Activated T-cell treated with anti-CD3 and anti-CD28 coated beads, Interleukin-2, amount 50 U/mL, for 72 hours (primary cell): ENCODE measurements around the gene RAB3IL1. TPM values are rescaled to one million over a fixed set of nuclear protein-coding genes. Genes with fewer than 3 reads are reported as not detected.
"Not testable (repeated sequence)": the region's sequence is repeated elsewhere in the genome, so short reads cannot be mapped to it uniquely, and the experiment has no call there.

Source experiments
- ATAC-seq, 2 donors: fragments of 150-1000 bp; cut with Tn5 transposase; replicated peaks in 1 of 2; 2 replicates each; pipeline ENCODE4 v1.10.0; 2021; ENCODE audit warnings: moderate library complexity in 2 of 2, mild to moderate bottlenecking in 1 of 2
- DNase-seq, 2 donors: peaks; one replicate each; pipeline ENCODE4 v3.0.0; 2021 to 2022; ENCODE audit warnings: mixed read lengths in 1 of 2
- H3K27ac Mint-ChIP-seq: one replicate; pipeline ENCODE4 v1.8.0; 2022; ENCODE audit warnings: mild to moderate bottlenecking, moderate library complexity, mixed read lengths
- H3K27me3 Mint-ChIP-seq: one replicate; pipeline ENCODE4 v1.8.0; 2022; ENCODE audit warnings: low read depth, mixed read lengths
- H3K36me3 Mint-ChIP-seq, 2 donors: one replicate each; pipeline ENCODE4 v1.8.0; 2022; ENCODE audit warnings: mixed read lengths in 2 of 2, mild to moderate bottlenecking in 1 of 2; ENCODE audit not compliant: insufficient read depth in 2 of 2
- H3K4me1 Mint-ChIP-seq: one replicate; pipeline ENCODE4 v1.8.0; 2022; ENCODE audit warnings: low read depth, mixed read lengths
- H3K4me3 Mint-ChIP-seq, 2 donors: one replicate each; pipeline ENCODE4 v1.8.0; 2022; ENCODE audit warnings: mild to moderate bottlenecking in 2 of 2, mixed read lengths in 2 of 2, moderate library complexity in 2 of 2
- H3K9me3 Mint-ChIP-seq, 2 donors: one replicate each; pipeline ENCODE4 v1.8.0; 2022; ENCODE audit warnings: mixed read lengths in 2 of 2
- total RNA-seq, 2 donors: library from RNA; stranded (reverse); gene quantifications; one replicate each; pipeline ENCODE4 v1.2.3, GENCODE V29; 2022

The RAB3IL1 gene
- total RNA-seq, 2 donors from 2014 or later = 0.34 to 0.49 TPM

DNA sequence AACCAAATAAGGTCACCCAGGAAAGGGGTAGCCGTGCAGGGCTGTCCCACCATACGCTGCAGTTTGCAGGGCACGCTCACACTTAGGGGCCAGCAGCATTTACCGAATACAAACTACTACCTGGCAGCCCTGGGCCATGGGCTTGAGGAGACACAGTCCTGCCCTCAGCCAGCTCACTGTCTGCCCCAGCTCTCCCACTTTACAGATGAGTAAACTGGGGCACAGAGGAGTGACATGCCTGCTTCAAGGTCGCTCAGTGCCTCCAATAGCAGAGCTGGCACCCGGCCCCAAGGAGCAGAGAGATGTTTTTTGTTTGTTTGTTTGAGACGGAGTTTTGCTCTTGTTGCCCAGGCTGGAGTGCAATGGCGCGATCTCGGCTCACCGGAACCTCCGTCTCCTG is 28.8 kb downstream of the RAB3IL1 start:
- Mint-ChIP-seq H3K4me1 (no peaks in the 10 kb centered on the region), H3K27ac (no peak overlapping the region), H3K4me3 (no peak overlapping the region), H3K36me3 (no peaks in the 10 kb centered on the region), H3K27me3 (peaks cover 6% of the 10 kb centered on the region), H3K9me3 (no peaks in the 10 kb centered on the region)
- DNase-seq (no peak), ATAC-seq (no peak)

DNA sequence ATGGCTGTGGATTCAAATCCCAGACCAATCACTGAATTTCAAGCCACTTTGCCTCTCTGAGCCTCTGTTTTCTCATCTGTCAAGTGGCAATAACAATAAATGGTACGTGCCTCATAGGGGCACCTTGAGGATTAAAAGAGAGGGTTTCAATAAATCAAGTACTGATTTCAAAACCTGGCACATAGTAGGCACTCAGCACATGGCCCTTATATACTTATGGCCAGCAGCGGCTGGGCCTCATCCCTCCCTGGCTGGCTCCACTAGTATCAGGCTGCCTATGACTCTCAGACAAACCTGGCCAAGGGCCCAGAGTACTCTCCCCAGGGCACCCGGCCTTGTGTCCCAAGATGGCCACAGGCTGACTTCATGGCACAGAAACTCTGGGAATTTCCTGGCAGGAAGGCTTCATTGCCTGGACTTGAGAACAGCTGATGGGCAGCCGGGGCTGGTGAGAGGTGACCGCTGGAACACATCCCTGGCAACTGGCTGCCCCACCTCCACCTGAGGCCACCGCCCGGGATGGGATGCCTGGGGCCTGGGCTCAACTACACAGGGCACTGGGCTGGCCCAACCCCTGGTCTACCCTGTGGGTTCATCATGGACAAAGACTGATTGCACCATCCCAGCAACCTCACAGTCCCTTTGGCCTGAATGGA is 29.4 kb downstream of the RAB3IL1 start:
- H3K4me3 Mint-ChIP-seq = no peak overlapping the region
- H3K4me1 Mint-ChIP-seq = no peaks in the 10 kb centered on the region
- H3K27me3 Mint-ChIP-seq = peaks cover 6% of the 10 kb centered on the region
- no peak overlapping the region for H3K27ac Mint-ChIP-seq
- no peak for DNase-seq
- ATAC-seq = no peak
- H3K9me3 Mint-ChIP-seq = no peaks in the 10 kb centered on the region
- no peaks in the 10 kb centered on the region for H3K36me3 Mint-ChIP-seq

DNA sequence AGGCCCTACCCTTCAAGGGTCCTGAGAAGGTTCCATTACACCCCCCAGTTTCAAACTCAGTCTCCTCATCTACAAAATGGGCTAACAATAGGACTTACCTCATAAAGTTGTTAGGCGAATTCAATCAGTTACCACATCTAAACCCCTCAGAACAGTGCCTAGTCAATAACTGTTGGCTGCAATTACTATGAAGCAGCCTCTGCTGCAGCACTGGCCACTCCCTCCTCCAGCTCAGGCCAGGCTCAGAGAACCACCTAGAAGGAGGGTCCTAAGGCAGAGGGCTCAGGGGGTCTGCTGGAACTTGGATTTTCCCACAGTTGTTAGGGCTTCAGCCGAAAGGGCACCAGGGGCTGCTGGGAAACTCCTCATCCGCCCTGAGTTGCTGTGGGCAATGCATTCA is 30.7 kb downstream of the RAB3IL1 start:
- H3K27me3 Mint-ChIP-seq = no peaks in the 10 kb centered on the region
- DNase-seq = no peak
- no peak overlapping the region for H3K27ac Mint-ChIP-seq
- no peak overlapping the region for H3K4me3 Mint-ChIP-seq
- H3K9me3 Mint-ChIP-seq = no peaks in the 10 kb centered on the region
- no peaks in the 10 kb centered on the region for H3K36me3 Mint-ChIP-seq
- no peaks in the 10 kb centered on the region for H3K4me1 Mint-ChIP-seq
- ATAC-seq = no peak

DNA sequence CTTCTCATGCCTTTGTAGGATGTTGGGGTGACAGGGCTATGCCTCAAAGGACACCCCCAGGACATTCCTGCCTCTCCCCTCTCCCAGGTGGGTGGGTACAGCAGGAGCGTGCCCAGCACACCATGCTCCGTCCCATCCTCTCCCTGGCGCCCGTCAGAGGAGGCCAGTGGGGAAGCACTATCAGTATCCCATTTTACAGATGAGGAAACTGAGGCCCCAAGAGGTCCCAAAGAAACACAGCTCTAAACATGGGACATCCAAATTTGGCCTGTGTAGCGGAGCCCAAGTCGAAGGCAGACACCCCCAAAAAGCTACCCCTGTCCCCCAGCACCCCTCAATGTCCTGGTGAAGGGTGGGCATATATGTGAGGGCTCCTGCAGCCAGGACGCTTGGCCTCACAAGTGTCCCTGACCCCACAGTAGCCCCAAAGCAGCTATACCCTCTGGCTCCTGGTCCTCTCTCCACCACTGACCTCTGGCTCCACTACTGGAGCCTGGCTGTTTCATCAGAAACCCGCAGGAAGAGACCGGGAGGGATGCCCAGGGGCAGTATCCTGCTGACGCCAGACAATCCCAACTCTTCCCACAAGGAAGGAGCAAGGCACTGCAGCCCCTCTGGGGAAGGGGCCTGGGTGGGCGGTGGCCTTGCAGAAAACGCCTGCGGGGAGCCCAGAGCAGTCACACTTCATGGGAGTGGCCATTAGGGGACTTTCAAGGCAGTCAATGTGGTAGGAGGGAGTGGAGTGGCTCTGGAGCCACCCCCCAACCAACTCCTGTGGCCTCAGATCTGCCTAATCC is 31.4 kb downstream of the RAB3IL1 start:
- no peak for DNase-seq
- Mint-ChIP-seq H3K36me3 (no peaks in the 10 kb centered on the region), H3K4me1 (no peaks in the 10 kb centered on the region), H3K27ac (no peak overlapping the region), H3K27me3 (no peaks in the 10 kb centered on the region), H3K9me3 (no peaks in the 10 kb centered on the region), H3K4me3 (no peak overlapping the region)
- ATAC-seq = no peak

DNA sequence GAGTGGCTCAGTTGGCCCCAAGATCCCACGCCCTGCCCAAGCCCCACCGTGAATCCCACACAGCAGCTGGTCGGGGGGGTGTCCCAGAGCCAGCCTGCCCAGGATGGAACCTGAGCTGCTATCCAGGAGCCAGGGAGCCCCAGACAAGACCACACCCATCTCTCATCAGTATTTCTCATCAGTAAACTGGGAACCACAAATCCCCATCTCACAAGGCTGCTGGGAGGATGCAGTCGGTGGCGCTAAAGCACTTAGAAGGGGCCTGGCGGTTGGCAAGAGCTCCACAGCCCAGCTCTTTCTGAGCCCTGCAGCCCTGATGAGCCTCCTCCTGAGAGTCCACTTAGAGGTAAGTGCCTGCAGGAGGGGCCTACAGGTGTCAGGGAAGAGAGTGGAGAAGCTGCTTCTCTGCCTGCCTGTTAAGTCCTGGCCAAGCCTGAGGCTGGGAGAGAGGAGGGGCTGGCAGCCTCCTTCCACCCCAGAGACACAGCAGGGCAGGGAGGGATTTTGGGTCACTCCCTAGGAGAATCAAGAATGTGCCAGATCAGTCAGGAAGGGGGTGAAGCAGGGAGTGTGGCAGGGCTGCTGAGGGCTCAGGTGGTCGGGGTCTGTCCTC is 32.1 kb downstream of the RAB3IL1 start:
- H3K4me3 Mint-ChIP-seq = no peak overlapping the region
- H3K4me1 Mint-ChIP-seq = no peaks in the 10 kb centered on the region
- H3K9me3 Mint-ChIP-seq = no peaks in the 10 kb centered on the region
- no peaks in the 10 kb centered on the region for H3K36me3 Mint-ChIP-seq
- no peaks in the 10 kb centered on the region for H3K27me3 Mint-ChIP-seq
- H3K27ac Mint-ChIP-seq = no peak overlapping the region
- no peak for DNase-seq
- ATAC-seq = no peak

DNA sequence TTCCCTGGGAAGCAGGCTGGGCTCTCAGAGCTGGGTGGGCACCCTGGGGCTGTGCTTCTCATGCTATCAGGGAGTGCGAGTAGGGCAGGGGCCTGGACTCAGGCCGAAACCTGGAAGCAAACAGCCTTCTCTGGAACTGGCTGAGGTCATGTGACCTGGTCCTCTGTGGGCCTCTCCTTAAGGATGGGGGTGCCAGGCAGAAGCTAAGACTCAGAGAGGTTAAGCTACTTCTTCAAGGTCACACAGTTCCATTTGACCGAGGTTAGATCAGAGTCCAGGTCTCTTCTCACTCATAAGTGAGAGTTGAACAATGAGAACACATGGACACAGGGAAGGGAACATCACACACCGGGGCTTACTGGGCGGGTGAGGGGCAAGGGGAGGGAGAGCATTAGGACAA is 33.4 kb downstream of the RAB3IL1 start:
- no peaks in the 10 kb centered on the region for H3K36me3 Mint-ChIP-seq
- H3K4me3 Mint-ChIP-seq = no peak overlapping the region
- H3K27me3 Mint-ChIP-seq = no peaks in the 10 kb centered on the region
- ATAC-seq = no peak
- no peak overlapping the region for H3K27ac Mint-ChIP-seq
- no peak for DNase-seq
- H3K9me3 Mint-ChIP-seq = no peaks in the 10 kb centered on the region
- no peaks in the 10 kb centered on the region for H3K4me1 Mint-ChIP-seq

DNA sequence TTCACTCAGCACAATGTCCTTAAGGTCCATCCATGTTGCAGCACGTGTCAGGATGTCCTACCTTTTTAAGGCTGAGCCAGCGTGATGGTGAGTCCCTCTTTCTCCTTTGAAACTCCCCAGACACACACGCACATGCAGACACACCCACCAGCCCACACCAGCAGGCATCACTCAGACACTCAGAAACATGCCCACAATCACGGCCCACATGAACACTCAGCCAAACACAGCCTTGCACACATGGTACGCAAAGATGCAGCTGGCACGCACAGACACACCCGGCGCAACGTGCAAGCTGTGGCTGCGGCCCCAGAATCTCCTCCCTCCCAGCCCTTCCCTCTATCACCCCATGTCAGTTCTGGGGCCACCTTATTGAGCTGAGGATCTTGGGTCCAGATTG is 34.0 kb downstream of the RAB3IL1 start:
- ATAC-seq (no peak), DNase-seq (no peak)
- H3K9me3 Mint-ChIP-seq = no peaks in the 10 kb centered on the region
- no peaks in the 10 kb centered on the region for H3K27me3 Mint-ChIP-seq
- H3K36me3 Mint-ChIP-seq = no peaks in the 10 kb centered on the region
- H3K27ac Mint-ChIP-seq = no peak overlapping the region
- H3K4me1 Mint-ChIP-seq = no peaks in the 10 kb centered on the region
- no peak overlapping the region for H3K4me3 Mint-ChIP-seq

DNA sequence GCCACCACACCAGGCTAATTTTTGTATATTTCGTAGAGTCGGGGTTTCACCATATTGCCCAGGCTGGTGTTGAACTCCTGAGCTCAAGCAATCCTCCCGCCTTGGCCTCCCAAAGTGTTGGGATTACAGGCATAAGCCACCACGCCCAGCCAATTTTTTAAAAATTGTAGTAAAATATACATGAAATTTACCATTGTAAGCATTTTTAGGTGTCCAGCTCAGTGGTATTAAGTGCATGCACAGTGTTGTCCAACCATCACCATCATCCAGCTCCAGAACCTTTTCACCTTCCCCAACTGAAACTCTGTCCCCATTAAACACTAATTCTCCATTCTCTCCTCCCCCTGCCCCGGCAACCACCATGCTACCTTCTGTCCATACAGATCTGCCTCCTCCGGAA is 34.5 kb downstream of the RAB3IL1 start:
- DNase-seq = no peak
- H3K27me3 Mint-ChIP-seq = no peaks in the 10 kb centered on the region
- no peaks in the 10 kb centered on the region for H3K36me3 Mint-ChIP-seq
- no peak for ATAC-seq
- no peaks in the 10 kb centered on the region for H3K4me1 Mint-ChIP-seq
- no peak overlapping the region for H3K27ac Mint-ChIP-seq
- H3K9me3 Mint-ChIP-seq = no peaks in the 10 kb centered on the region
- H3K4me3 Mint-ChIP-seq = no peak overlapping the region

DNA sequence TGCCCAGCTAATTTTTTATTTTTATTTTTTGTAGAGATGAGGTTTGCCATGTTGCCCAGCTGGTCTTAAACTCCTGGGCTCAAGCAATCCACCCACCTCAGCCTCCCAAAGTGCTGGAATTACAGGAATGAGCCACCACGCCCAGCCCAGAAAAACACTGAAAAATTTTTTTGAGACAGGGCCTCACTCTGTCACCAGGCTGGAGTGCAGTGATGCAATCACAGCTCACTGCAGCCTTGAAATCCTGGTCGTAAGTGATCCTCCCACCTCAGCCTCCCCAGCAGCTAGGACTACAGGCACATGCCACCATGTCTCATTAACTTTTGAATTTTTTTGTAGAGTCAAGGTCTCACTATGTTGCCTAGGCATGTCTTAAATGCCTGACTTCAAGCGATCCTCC is 35.1 kb downstream of the RAB3IL1 start:
- not testable (repeated sequence) for H3K27me3 Mint-ChIP-seq, H3K27ac Mint-ChIP-seq, H3K4me3 Mint-ChIP-seq, H3K9me3 Mint-ChIP-seq, DNase-seq, H3K36me3 Mint-ChIP-seq, H3K4me1 Mint-ChIP-seq, ATAC-seq

DNA sequence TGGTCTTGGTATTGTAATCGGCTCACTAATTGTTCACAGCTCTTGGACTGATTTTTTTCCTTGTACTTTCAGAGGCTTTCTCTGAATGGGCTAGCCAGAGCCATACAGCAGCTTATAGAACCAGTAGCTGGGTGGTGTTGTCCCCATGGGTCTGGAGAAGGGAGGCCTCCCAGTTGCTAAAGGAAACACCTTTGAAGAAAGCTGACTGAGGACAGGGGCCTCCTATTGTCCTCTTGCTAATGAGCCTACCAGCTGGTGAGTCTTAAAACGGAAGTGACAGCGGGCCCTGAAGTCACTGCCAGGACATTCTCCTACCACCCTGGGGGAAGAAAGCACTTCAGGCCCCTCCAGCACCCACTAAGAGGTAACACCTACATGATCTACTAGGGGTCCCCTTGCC is 36.0 kb downstream of the RAB3IL1 start:
- H3K27me3 Mint-ChIP-seq = no peaks in the 10 kb centered on the region
- H3K9me3 Mint-ChIP-seq = no peaks in the 10 kb centered on the region
- DNase-seq = no peak
- H3K4me1 Mint-ChIP-seq = no peaks in the 10 kb centered on the region
- no peak overlapping the region for H3K4me3 Mint-ChIP-seq
- H3K27ac Mint-ChIP-seq = no peak overlapping the region
- ATAC-seq = no peak
- no peaks in the 10 kb centered on the region for H3K36me3 Mint-ChIP-seq

DNA sequence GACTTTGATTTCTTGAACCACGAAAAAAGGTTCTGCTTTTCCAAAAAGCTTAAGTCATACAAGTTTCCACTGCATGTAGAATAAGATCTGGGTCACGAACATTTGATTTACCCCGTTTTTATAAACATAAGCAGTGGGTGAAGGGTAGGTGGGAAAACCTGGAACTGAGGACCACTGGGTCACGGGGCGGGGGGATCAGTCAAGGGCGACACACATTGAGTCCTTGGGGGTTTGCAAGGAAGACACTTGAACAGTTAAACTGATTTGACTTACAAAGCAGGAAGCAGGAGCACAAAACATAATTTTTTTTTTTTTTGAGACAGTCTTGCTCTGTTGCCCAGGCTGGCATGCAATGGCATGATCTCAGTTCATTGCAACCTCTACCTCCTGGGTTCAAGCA is 36.9 kb downstream of the RAB3IL1 start:
- no peaks in the 10 kb centered on the region for H3K9me3 Mint-ChIP-seq
- H3K27ac Mint-ChIP-seq = no peak overlapping the region

DNA sequence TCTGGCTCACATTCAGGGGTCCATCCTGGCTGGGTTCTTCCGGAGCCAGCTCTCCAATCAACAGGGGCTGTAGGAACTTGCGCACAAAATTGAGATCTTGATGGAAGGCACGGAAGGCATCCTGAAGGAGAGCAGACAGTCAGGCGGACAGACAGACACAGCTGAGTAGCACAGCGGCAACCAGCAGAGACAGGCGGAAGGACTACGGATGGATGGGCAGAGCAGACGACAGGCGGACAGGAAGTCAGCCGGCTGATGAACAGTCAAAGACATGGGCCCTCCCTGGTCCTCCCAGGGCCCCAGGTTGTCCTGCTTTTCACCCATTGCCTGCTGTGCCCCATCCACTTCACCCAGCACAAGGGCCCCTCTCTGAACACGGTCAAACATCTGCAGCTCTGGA is 37.3 kb downstream of the RAB3IL1 start:
- H3K4me1 Mint-ChIP-seq = no peaks in the 10 kb centered on the region
- H3K36me3 Mint-ChIP-seq = no peaks in the 10 kb centered on the region
- H3K9me3 Mint-ChIP-seq = no peaks in the 10 kb centered on the region
- no peak overlapping the region for H3K4me3 Mint-ChIP-seq
- no peaks in the 10 kb centered on the region for H3K27me3 Mint-ChIP-seq
- H3K27ac Mint-ChIP-seq = no peak overlapping the region
- DNase-seq = no peak
- ATAC-seq = no peak

More for the DNA sequence above, 36.9 kb downstream of the RAB3IL1 start:
- Mint-ChIP-seq H3K36me3 (no peaks in the 10 kb centered on the region), H3K27me3 (no peaks in the 10 kb centered on the region), H3K4me3 (no peak overlapping the region), H3K4me1 (no peaks in the 10 kb centered on the region)
- DNase-seq (no peak), ATAC-seq (no peak)

DNA sequence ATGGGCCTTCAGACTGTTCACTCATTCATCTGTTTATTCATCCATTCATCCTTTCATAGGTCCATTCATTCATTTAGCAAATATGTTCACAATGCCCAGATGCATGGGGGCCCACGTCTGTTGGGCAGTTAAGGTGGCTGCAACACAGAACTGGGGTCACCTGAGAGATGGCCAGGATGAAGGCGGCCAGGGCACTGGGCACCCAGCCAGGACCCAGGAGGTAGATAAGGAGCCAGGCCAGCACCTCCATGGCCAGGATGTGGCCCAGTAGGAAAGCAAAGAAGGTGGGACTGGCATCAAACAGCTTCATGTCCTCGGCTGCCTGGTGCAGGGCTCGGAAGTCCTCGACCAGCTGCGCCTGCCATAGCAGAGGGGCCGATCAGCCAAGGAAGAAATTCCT is 38.2 kb downstream of the RAB3IL1 start:
- no peaks in the 10 kb centered on the region for H3K36me3 Mint-ChIP-seq
- H3K4me1 Mint-ChIP-seq = no peaks in the 10 kb centered on the region

More for the DNA sequence above, 38.2 kb downstream of the RAB3IL1 start:
- H3K27me3 Mint-ChIP-seq = no peaks in the 10 kb centered on the region
- DNase-seq (no peak), ATAC-seq (no peak)
- H3K27ac Mint-ChIP-seq = no peak overlapping the region
- no peak overlapping the region for H3K4me3 Mint-ChIP-seq
- H3K9me3 Mint-ChIP-seq = no peaks in the 10 kb centered on the region
